SKM-1 treated with dmso at 0.1 percent for 144 hours (cell line): ENCODE measurements around the gene ZSCAN22.
"Not testable (repeated sequence)": the region's sequence is repeated elsewhere in the genome, so short reads cannot be mapped to it uniquely, and the experiment has no call there.

Experiments used
- DNase-seq: peaks from one replicate; lab custom pipeline; 2025; ENCODE audit not compliant: unreplicated experiment; lab: John Stamatoyannopoulos, UW

Gene ZSCAN22

DNA sequence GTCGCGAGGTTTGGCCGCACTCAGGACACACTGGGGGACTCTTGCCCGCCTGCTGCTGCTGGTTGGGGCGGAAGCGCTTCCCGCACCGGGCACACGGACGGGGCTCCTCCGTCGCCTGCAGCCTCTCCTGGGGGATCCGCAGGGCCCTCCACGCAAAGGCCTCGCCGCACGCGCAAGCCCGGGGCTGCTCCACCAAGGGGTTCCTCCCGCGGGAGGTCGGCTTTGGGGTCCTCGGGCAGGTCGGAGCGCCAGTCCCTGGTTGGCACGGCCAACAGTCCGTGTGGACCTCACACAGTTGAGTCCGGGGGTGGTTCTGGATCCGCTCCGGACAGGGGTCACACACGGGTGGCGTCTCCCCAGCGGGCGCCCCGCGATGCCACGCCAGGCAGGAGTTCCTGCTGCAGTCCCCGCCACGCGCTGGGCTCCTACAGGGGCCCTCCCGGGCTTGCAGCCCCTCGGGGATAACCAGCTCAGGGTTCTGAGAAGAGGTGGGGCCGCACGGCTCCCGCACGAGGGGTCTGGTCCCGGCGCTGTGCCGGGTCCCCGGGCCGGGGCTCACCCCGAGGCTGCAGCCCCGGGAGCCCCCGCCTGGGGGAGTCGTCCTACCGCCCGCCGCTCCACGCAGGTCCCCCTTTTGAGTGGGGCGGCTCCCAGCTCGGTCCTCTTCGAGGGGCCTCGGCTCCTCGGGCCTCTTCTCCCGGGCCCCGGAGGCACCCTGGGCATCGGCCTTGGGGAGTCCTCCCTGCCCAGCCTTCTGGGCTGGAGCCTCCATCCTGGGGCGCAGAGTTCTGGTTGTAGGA is 42.0 kb downstream of the ZSCAN22 start:
- no peak for DNase-seq

DNA sequence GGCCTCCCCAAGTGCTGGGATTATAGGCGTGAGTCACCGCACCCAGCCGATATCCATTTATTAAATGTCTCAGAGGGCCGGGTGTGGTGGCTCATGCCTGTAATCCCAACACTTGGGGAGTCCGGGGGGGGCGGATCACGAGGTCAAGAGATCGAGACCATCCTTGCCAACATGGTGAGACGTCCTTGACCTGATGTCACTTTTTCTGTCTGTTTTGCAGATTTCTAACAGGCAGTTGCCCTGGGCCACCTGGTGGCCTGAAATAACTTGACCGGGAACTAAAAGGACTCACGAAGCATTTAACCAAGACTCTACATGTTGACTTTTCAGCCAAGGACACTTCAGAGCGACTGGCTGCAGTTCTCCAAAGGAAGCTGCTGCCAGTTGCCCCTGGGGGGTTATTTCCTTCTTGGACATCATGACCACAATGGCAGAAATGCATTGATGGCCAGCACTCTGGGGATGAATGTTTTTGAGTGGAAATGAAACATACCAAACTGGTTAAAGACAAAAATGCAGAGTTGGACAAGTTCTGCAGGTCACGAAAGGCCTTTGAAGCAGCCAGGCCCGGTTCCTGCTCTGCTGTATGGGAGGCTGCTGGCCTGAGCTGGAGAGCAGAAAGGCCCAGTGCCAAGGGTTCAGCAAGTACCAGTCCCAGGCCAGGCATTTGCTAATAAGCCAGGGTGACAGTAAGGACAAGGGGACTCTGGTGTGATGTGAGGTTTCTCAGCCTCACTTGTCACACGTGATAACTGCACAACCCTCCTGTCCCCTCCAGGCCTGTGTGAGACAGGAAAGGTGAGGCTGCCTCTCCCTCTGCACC is 45.7 kb downstream of the ZSCAN22 start:
- DNase-seq, result no peak

DNA sequence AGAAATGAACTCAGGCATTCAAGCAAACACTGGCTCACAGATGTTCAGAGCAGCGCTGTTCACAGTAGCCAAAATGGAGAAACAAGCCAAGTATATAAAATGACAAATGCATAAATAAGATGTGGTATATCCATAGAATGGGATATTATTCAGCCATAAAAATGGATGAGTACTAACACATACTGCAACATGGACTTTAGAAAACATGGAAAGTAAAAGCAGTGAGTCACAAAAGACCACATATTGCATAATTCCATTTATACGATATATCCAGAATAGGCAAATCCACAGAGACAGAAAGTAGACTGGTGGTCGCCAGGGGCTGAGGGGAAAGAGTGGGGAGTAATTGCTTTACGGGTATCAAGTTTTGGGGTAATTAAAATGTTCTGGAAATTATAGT is 47.4 kb downstream of the ZSCAN22 start:
- no peak for DNase-seq

DNA sequence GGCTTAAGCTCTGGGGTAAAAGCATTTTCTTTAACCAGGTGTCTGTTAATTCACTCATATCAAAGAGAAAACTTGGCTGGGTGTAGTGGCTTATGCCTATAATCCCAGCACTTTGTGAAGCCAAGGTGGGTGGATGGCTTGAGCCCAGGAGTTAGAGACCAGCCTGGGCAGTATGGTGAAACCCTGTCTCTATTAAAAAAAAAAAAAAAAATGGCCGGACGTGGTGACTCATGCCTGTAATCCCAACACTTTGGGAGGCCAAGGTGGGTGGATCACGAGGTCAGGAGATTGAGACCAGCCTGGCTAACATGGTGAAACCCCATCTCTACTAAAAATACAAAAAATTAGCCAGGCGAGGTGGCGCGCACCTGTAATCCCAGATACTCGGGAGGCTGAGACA is 49.9 kb downstream of the ZSCAN22 start:
- not testable (repeated sequence) for DNase-seq

DNA sequence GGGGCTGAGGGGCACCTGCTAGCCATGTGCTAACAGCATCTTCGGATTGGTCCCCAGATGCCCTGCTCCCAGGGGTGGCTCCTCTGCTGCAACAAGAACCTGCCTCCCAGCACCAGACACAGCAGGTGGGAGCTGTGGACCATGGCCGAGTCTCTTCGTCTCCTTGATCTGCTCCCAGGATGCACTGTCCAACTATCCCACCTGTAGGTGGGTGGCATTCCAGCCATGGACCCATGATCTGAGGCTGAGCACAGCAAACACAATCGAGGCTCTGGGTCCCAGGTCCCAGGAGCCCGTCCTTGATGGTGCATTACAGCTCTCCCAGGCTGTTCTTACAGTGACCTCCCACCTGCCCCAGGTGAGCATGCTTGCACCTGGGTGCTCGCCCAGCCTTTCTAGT is 52.5 kb downstream of the ZSCAN22 start:
- DNase-seq, result no peak

DNA sequence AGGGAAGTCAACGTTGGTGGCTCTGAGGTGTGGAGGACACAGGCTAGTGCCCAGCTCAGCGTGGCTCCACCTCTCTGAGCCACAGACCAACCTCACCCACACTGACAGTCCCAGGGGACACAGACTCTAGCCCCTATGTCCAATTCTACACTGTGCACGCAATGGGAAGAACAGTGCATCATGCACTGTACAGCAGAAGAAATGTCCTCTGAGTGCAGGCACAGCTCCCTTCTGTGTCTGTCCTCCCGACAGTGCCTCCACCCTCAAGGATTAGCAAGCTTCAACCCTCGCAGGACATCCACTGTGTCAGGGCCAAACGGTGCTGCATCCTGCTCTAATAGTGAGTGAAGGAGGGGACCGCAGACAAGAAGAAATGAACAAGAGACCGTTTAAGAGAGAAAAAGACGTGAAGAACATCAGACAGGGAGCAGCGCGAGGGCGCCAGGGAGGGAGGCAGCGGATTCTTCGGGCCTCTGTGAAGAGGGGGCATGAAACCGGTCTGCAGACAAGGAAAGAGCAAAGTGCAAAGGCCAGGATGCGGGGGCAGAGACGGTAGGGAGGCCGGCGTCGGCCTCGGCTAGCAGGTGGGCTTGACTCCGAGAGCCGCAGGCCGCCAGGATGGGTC is 53.4 kb downstream of the ZSCAN22 start:
- no peak for DNase-seq

DNA sequence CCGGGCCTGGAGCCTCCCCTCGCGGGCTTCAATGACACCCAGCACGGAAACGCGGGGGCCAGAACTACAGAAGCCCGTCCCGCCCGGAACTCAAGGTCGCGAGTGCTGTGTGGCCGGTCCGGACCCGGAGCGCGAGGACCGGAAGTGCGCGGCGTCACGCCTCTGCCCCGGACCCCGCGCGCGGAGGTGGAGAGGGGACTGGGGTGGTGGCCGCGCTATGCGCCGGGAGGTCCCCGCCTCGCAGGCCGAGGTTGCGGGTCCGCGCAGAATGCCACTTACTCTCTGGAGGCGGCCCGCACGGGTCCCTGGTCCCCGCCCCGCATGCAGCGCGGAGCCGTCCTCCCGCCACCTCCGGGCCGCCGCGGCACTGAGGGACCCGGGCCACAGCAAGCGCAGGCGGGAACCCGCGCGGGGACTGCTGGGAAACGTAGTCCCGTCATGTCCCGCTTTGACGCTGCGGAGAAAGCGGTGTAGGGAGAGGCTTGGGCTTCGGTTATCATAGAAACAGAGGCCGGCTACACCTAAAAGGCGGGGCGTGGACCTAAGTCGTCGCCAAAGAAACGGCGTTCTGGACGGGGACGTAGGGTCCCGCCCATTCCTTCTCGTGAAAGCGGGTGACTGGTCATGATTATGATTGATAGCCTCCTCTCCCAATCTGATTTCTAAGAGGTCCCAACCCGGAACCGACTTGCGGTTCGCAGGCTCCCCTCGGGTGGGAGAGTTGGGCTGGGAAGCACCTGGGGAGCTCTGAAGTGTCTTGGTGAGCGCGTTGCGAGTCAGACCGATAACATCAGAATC is 54.1 kb downstream of the ZSCAN22 start, which contains the start of gene ZNF837:
TSS of gene ZNF837 (minus strand) at position 369 of the 798 bp plus-strand sequence. CDS start 11,698 bp downstream, outside the sequence.
- DNase-seq, result peak; percentile 90

DNA sequence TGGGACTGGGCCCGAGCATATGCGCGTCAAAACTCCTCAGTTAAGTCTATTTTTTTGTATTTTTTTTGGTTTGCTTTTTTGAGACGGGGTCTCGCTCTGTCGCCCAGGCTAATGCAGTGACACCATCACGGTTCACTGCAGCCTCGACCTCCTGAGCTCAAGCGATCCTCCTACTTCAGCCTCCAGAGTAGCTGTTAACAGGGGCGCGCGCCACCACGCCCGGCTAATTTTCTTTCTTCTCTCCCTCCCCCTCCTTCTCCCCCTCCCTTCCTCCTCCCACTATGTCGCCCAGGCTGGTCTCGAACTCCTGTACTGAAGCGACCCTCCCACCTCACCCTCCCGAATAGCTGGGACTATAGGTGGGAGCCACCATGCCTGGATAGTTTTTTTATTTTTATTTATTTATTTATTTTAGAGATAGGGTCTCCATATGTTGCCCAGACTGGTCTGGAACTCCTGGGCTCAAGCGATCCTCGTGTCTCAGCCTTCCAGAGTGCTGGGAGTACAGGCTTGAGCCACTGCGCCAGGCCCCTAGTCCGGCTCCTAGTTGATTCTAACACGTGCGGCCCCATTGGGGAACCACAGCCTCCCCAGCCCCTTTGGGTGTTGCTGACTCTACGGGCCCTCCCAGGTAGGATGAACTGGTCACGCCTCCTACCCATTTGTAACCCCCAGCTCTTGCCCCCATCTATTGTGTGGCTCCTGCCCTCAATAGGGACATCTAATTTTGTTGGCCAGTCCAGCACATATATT is 54.8 kb downstream of the ZSCAN22 start:
- DNase-seq, result no peak

DNA sequence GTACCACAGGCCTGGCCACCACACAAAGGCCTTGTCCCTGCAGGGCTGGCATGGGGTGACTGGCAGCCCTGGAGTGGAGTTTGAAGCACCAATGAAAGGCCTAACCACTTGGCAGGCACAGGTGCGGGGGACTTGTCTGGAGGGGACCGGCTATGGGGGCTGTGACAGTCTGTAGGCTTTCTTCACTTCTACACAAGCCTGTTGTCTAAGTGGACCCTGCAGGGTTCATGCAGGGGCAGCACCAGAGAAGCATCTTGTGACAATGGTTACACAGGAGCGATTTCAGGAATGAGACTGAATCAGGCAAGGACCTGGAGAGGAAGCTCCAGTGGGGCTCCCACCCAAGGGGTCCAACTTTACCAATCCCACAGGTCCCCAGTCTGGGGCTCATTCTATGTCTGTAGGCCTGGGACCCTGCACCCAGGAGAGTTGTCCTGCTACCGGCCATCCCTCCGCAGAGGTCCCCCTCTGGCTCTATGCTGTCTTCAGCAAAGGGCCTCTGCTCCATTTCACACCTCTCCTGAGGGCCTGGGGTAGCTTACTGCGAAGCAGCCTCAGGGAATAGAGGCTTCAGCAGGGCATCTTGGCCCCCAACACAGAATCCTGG is 56.3 kb downstream of the ZSCAN22 start:
- DNase-seq, result no peak

DNA sequence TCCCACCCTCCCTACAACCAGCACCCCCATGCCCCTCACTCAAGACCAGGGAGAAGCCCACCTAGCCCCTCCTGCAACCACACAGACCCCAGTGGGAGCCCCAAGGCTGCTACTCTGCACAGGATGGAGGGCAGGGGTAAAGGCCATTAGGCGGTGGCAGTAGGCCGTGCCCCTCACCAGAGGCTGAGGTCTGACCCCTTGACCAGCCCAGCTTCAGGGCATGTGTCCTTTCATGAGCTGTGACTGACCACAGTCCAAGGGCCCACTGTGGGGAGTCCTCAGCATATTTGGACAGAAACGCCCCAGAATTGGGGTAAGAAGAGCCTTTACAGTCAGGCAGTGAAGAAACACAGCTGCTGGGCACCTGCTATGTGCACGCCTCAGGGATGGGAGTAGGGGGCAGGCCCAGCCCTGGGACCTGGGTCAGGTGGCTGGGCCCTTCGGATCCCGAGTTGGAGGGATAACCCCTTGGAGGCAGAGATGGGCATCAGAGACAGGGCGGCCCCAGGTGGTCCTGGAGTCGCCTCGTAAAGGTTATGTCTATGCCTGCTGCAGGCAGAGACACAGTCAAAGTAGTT is 58.6 kb downstream of the ZSCAN22 start:
- DNase-seq, result no peak

DNA sequence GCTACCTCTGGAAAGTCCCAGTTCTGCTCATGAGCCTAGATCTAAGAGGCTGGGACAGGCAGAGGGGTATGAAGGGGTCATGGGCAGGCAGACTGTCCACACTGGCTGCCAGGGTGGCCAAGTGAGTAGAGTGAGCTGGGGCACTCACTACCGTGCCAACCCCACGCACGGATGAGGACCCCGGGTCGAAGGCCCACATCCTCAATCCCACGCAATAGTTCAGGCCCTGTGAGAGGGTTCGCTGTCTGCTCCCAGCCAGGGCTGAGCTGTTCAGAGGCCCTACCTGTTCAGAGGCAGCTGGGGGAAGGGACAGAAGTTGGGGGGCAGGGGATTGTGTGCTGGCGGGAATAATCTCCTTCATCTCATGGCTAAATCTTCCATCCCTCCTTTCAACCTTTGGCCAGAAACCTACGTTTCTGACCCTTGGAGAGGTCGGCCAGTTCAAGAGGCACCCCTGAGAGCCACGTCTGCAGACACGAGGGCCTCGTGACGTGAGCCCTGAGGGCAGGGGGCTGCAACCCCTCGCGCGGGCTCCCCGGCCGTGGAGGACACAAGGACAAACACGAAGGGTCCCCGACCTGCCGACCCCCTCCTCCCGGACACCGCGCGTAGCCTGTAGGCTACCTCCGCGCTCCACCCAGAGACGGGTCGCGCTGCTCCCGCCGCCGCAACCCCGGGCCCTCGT is 59.2 kb downstream of the ZSCAN22 start:
- no peak for DNase-seq

DNA sequence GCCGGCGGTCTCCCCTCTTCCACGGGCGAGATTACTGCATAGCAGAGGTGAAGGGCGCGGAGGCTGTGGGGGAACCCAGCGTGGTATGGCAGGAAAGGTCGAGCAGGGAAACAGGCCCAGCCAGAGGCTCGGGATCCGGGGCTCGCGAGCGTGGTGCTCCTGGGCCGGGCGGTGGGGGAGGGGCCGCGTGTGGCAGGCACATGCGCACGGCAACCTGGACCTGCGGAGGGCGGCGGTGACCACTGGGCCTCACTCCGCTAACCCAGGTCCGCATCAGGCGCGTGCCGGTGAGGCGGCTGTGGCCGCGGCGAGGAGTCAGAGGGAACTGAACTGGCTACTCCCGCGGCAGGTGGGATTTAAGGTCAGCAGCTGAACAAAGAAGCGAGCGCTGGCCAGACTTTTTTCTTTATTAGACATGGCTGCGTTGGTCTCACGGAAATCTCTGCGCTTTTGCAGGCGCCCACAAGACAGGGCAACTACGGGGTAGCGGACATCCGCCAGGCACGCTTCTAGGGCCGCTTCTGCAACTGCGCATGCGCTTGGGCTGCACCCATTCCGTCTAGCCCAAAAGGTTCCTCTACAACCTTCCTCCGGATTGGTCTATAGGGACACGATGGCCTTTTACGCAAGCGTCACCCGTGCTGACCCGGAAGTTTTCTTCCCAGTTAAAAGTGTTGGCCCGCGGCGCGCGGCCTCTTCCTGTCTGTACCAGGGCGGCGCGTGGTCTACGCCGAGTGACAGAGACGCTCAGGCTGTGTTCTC is 60.0 kb downstream of the ZSCAN22 start, which contains the start of gene RPS5:
TSS of gene RPS5 (plus strand) at position 694 of the 762 bp plus-strand sequence. CDS start 869 bp downstream, outside the sequence.
- DNase-seq, result peak; percentile 85

DNA sequence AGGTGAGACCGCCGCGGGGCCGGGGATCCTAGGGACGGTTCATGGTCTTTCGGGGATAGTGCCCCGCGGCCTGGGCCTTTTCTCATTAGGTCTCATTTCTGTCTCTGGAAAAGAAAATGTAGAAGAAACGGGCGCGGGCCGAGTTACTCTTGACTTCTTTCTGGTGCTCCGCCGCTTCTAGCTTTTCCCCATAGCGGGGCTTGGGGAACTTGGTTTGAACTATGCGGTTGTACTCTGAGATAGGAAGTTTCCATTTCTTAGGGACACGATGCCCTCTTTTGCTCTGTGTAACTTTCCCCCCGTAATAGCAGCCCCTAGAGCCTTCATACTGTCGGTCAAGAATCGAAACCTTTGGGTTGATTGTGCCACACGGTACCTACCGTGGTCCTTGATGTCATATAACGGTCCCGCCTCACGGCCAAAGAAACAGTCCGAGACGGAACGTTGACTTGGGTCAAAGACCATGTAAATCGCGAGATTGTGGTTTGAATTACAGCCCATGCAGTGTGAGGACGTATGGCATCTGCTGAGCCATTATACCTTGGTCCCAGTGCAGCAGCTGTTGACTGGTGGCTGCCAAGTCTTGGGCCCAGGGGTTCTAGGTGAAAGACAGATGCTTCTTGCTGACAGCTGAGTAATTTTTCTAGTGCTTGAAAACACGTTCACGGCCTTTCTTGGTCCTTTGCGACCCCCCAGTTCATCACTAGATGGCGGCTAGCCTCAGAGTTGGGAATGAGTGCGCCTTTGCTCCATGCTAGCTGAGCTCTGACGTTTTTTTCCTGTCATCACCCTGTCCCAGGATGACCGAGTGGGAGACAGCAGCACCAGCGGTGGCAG is 60.8 kb downstream of the ZSCAN22 start:
- DNase-seq, result no peak

DNA sequence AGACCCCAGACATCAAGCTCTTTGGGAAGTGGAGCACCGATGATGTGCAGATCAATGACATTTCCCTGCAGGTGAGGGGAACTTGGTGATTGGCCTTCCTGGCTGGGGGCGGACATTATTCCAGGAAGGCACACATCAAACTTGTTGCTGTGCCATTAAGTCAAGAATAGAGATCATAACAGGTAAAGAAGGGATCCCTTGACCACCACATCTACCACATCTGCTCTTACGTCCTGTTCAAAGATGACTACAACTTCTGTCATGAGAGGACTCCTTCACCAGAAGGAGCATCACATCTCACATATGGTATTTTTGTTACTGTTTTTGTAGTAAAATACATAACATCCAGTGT is 61.4 kb downstream of the ZSCAN22 start:
- DNase-seq, result no peak
